HL-60 (cell line): ENCODE measurements around the gene MRGPRX2.

Source experiments
- CTCF ChIP-seq: IDR thresholded peaks from one replicate; pipeline ENCODE4 v1.5.1; 2011; ENCODE audit warnings: low read length, control low read depth, inconsistent platforms; ENCODE audit not compliant: insufficient read depth
- SPI1 ChIP-seq: IDR thresholded peaks from 2 replicates; pipeline ENCODE4 v1.6.1; 2012; ENCODE audit warnings: low read depth, mild to moderate bottlenecking, borderline replicate concordance

- TF ChIP-seq SPI1 (no peak), CTCF (no peak)
Observed at GRCh38 chr11:19026862-19027261, 33.7 kb downstream of the MRGPRX2 start.
